HepG2 (cell line): ENCODE results near the gene MEGF10. TPM values are rescaled to one million over a fixed set of nuclear protein-coding genes. Genes with fewer than 3 reads are reported as not detected.

ENCODE experiments used
- ATAC-seq: fragments of 200-7000 bp; cut with Tn5 transposase; 3 replicates; pipeline ENCODE4 v1.9.1; 2020; ENCODE audit warnings: mild to moderate bottlenecking, moderate library complexity
- BruUV-seq: library from RNA; stranded (reverse); fragments of 400-500 nt; replicated peaks from 2 replicates; lab custom pipeline; 2021; lab: Mats Ljungman, UMichigan
- CTCF ChIA-PET: fragments of 300-600 bp; formaldehyde crosslinking; extraction: SDS; loops from one replicate; lab custom pipeline; 2021; ENCODE audit warnings: low total read pairs, inconsistent platforms, low intra/inter-chr PET ratio; lab: Yijun Ruan, JAX
- POLR2A ChIA-PET: fragments of 350-600 bp; sonication (Branson Sonifier 250); formaldehyde crosslinking; loops from one replicate; lab custom pipeline; 2020; ENCODE audit warnings: antibody characterized with exemption, inconsistent platforms; lab: Yijun Ruan, JAX
- DNase-seq: peaks from one replicate; pipeline ENCODE4 v3.0.0-alpha.2; 2015; ENCODE audit warnings: low spot score
- FAIRE-seq: peaks from 3 replicates; lab custom pipeline; 2011; peaks lifted over from hg19 to GRCh38; lab: Jason Lieb, UNC
- H2AFZ ChIP-seq: one replicate; pipeline ENCODE4 v1.6.1; 2011; ENCODE audit warnings: low read length, inconsistent platforms
- H3K27ac ChIP-seq: fragments of 300-600 bp; 3 replicates; pipeline ENCODE4 v1.8.0; 2011; ENCODE audit warnings: mixed run types, mild to moderate bottlenecking, mixed read lengths, low read length, inconsistent platforms; ENCODE audit not compliant: insufficient read depth; ENCODE audit errors: extremely low read length
- H3K27me3 ChIP-seq, 2 experiments: fragments of 200-600 bp in 1 of 2; 2 replicates in 1 of 2; 3 replicates in 1 of 2; pipeline versions ENCODE4 v1.6.0 to v1.8.0; 2011; ENCODE audit warnings: low read length in 2 of 2, mild to moderate bottlenecking in 2 of 2, moderate library complexity in 2 of 2, inconsistent platforms in 1 of 2; ENCODE audit not compliant: insufficient read depth in 2 of 2, control insufficient read depth in 1 of 2
- H3K36me3 ChIP-seq, 2 experiments: fragments of 200-600 bp in 1 of 2; replicated peaks in 1 of 2; 2 replicates in 1 of 2; 3 replicates in 1 of 2; pipeline versions ENCODE4 v1.5.1 to v1.8.0; 2011; ENCODE audit warnings: low read length in 2 of 2, inconsistent platforms in 1 of 2; ENCODE audit not compliant: insufficient read depth in 2 of 2, control insufficient read depth in 1 of 2
- H3K4me1 ChIP-seq: 2 replicates; pipeline ENCODE4 v1.5.1; 2012; ENCODE audit warnings: low read length, inconsistent platforms; ENCODE audit not compliant: insufficient read depth
- H3K4me2 ChIP-seq: 2 replicates; pipeline ENCODE4 v1.6.0; 2011; ENCODE audit warnings: low read depth, low read length, inconsistent platforms
- H3K4me3 ChIP-seq, 3 experiments: fragments of 200-600 bp in 1 of 3; sonication (generic), shearing (Covaris generic) in 1 of 3; replicated peaks in 1 of 3; 2 replicates each; pipeline ENCODE4 v1.5.1; 2011 to 2016; ENCODE audit warnings: low read length in 3 of 3, inconsistent platforms in 2 of 3, low read depth in 2 of 3, mild to moderate bottlenecking in 2 of 3, control low read depth in 1 of 3, mixed read lengths in 1 of 3; ENCODE audit not compliant: insufficient read depth in 1 of 3
- H3K79me2 ChIP-seq: one replicate; pipeline ENCODE4 v1.6.1; 2011; ENCODE audit warnings: low read length, inconsistent platforms; ENCODE audit not compliant: insufficient read depth
- H3K9ac ChIP-seq: 2 replicates; pipeline ENCODE4 v1.6.0; 2011; ENCODE audit warnings: mild to moderate bottlenecking, low read depth, low read length, inconsistent platforms; ENCODE audit not compliant: insufficient read depth
- H3K9me3 ChIP-seq: 2 replicates; pipeline ENCODE4 v1.5.1; 2012; ENCODE audit warnings: mild to moderate bottlenecking, low read length
- H4K20me1 ChIP-seq: 2 replicates; pipeline ENCODE4 v1.6.0; 2011; ENCODE audit warnings: inconsistent platforms, mild to moderate bottlenecking, low read length, moderate library complexity; ENCODE audit not compliant: insufficient read depth
- ATF7 ChIP-seq, 2 experiments: fragments of 450-650 bp in 1 of 2; sonication (generic) in 1 of 2; formaldehyde crosslinking in 1 of 2; IDR thresholded peaks; 2 replicates each; pipeline versions ENCODE4 v1.4.0 to v1.6.1; 2016 to 2020; ENCODE audit warnings: antibody characterized with exemption in 1 of 2, mild to moderate bottlenecking in 1 of 2, missing genetic modification reagents in 1 of 2
- HNF4A ChIP-seq: sonication (generic); formaldehyde crosslinking; IDR thresholded peaks from 2 replicates; pipeline ENCODE4 v1.4.0; 2020; ENCODE audit warnings: missing genetic modification reagents
- JUND ChIP-seq: sonication (generic); formaldehyde crosslinking; IDR thresholded peaks from 2 replicates; pipeline ENCODE4 v1.8.0; 2022; ENCODE audit warnings: mild to moderate bottlenecking, missing genetic modification reagents
- KDM1A ChIP-seq: IDR thresholded peaks from 2 replicates; pipeline ENCODE4 v1.6.1; 2016; ENCODE audit warnings: missing compliant biosample characterization
- NONO ChIP-seq, 2 experiments: fragments of 450-650 bp in 1 of 2; sonication (generic) in 1 of 2; formaldehyde crosslinking in 1 of 2; IDR thresholded peaks in 1 of 2; conservative IDR thresholded peaks in 1 of 2; 2 replicates each; pipeline versions ENCODE4 v1.6.1 to v1.8.0; 2017 to 2022; ENCODE audit warnings: mild to moderate bottlenecking in 1 of 2, missing genetic modification reagents in 1 of 2, moderate library complexity in 1 of 2
- PPARG ChIP-seq: conservative IDR thresholded peaks from 2 replicates; pipeline ENCODE4 v1.6.1; 2016; ENCODE audit warnings: missing biosample characterization, missing genetic modification reagents
- RFX3 ChIP-seq: IDR thresholded peaks from 2 replicates; pipeline ENCODE4 v1.6.1; 2016; ENCODE audit warnings: missing biosample characterization, missing genetic modification reagents
- SATB2 ChIP-seq: sonication (generic); formaldehyde crosslinking; IDR thresholded peaks from 2 replicates; pipeline ENCODE4 v1.5.0; 2020; ENCODE audit warnings: missing genetic modification reagents
- SP4 ChIP-seq: sonication (generic); formaldehyde crosslinking; IDR thresholded peaks from 2 replicates; pipeline ENCODE4 v1.8.1; 2023; ENCODE audit warnings: mild to moderate bottlenecking, missing genetic modification reagents
- ZFY ChIP-seq: sonication (generic); formaldehyde crosslinking; IDR thresholded peaks from 2 replicates; pipeline ENCODE4 v1.4.0; 2020; ENCODE audit warnings: missing genetic modification reagents
- ZNF138 ChIP-seq: sonication (generic); formaldehyde crosslinking; IDR thresholded peaks from 2 replicates; pipeline ENCODE4 v1.5.0; 2020; ENCODE audit warnings: mild to moderate bottlenecking, low read depth, missing genetic modification reagents
- ZNF3 ChIP-seq: IDR thresholded peaks from 2 replicates; pipeline ENCODE4 v1.7.0; 2017; ENCODE audit warnings: inconsistent platforms
- ZNF570 ChIP-seq: sonication (generic); formaldehyde crosslinking; IDR thresholded peaks from 2 replicates; pipeline ENCODE4 v1.4.0; 2020; ENCODE audit warnings: mild to moderate bottlenecking, missing genetic modification reagents, borderline replicate concordance
- ZNF713 ChIP-seq: sonication (generic); formaldehyde crosslinking; IDR thresholded peaks from 2 replicates; pipeline ENCODE4 v1.4.0; 2020; ENCODE audit warnings: mild to moderate bottlenecking, missing genetic modification reagents
- ZNF83 ChIP-seq: sonication (generic); formaldehyde crosslinking; IDR thresholded peaks from 2 replicates; pipeline ENCODE4 v1.4.0; 2020; ENCODE audit warnings: missing genetic modification reagents, mild to moderate bottlenecking, borderline replicate concordance
- WGBS: methylation state at CpG from one replicate; pipeline ENCODE4 v1.1.6; 2017; ENCODE audit warnings: low lambda C conversion rate; 5-methylcytosine and 5-hydroxymethylcytosine counted together
- in situ Hi-C: cut with HindIII; loops from 2 replicates; pipeline ENCODE4 v1.10.0; 2017; ENCODE audit warnings: low pct_unique_long_range_greater_than_20kb; ENCODE audit not compliant: extremely low pct_ligation_motif_present
- intact Hi-C: fragments of 100-400 bp; cut with micrococcal nuclease; formaldehyde crosslinking; loops from one replicate; pipeline ENCODE4 v1.10.0; 2022; ENCODE audit not compliant: unreplicated experiment
- polyA plus RNA-seq, 8 experiments: library from polyadenylated mRNA; depleted of rRNA in 3 of 8; stranded (reverse) in 7 of 8; unstranded in 1 of 8; fragments of >200 nt; fragmentation: Illumina TruSeq in 4 of 8; extraction: Trizol in 4 of 8; gene quantifications; 2 replicates each; pipeline versions ENCODE4 v1.2.1 to v1.2.3, GENCODE V29; 2011 to 2016; ENCODE audit warnings: low read depth in 4 of 8, missing spikeins in 1 of 8, mixed read lengths in 1 of 8; ENCODE audit not compliant: insufficient read depth in 1 of 8
- total RNA-seq, 5 experiments: library from RNA; depleted of rRNA; stranded (reverse); fragments of >200 nt; fragmentation: Illumina TruSeq; extraction: Trizol; gene quantifications; 2 replicates each; pipeline ENCODE4 v1.2.3, GENCODE V29; 2016; ENCODE audit warnings: low read depth in 1 of 5
- TF ChIP-seq, protein P1 (sequence below): sonication (generic); formaldehyde crosslinking; IDR thresholded peaks from 2 replicates; pipeline ENCODE4 v1.9.0; 2022; ENCODE audit warnings: low read depth, missing genetic modification reagents
- TF ChIP-seq, protein P2 (sequence below): sonication (generic); formaldehyde crosslinking; IDR thresholded peaks from 2 replicates; pipeline ENCODE4 v1.5.0; 2020; ENCODE audit warnings: missing genetic modification reagents
- TF ChIP-seq, protein P3 (sequence below): sonication (generic); formaldehyde crosslinking; IDR thresholded peaks from 2 replicates; pipeline ENCODE4 v1.5.0; 2020; ENCODE audit warnings: mild to moderate bottlenecking, missing genetic modification reagents

Gene MEGF10
- total and polyA plus RNA-seq, 2 of the 13 experiments (the other 11 are each of a cell fraction or from before 2014, with no cell fraction given): not detected

DNA sequence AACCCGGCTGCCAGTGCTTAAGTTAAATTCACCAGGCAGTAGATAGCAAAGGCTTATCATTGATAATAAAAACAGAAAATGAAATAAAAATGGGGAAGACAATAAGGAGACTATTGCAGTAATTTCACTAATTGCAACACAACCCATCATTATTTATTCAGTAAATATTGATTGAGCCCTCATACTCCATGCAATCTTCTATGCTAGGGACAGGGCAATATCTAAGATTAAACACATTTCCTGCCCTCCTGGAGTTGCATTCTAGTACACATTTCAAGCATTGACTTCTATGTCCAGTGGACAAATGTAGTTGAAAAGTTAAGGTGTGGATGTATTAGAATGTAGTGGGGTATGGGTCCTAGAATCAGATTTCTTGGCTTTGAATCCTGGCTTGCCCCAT lies 12.8 kb downstream of the MEGF10 start:
- intact Hi-C loops: no loop called here
- DNase-seq: no peak
- CTCF ChIA-PET: no interaction called here

More for the DNA sequence above, 12.8 kb downstream of the MEGF10 start:
- Histone ChIP-seq H3K36me3 (no peaks in the 10 kb centered on the region), H3K27ac (no peak overlapping the region), H3K4me3 (no peak overlapping the region), H3K4me1 (no peaks in the 10 kb centered on the region), H3K4me2 (no peak overlapping the region), H4K20me1 (no peaks in the 10 kb centered on the region), H3K9ac (no peak overlapping the region), H3K9me3 (no peaks in the 10 kb centered on the region), H2AFZ (no peak overlapping the region), H3K27me3 (no peaks in the 10 kb centered on the region; a peak in 1 of 5 replicates), H3K79me2 (no peaks in the 10 kb centered on the region)
- no TSS peak for BruUV-seq
- in situ Hi-C loops: no loop called here
- WGBS: 72% methylated on average over 1 of the region's 1 CpG
- ATAC-seq (no peak), FAIRE-seq (no peak)
- POLR2A ChIA-PET: no interaction called here
- TF ChIP-seq, protein P1, sequence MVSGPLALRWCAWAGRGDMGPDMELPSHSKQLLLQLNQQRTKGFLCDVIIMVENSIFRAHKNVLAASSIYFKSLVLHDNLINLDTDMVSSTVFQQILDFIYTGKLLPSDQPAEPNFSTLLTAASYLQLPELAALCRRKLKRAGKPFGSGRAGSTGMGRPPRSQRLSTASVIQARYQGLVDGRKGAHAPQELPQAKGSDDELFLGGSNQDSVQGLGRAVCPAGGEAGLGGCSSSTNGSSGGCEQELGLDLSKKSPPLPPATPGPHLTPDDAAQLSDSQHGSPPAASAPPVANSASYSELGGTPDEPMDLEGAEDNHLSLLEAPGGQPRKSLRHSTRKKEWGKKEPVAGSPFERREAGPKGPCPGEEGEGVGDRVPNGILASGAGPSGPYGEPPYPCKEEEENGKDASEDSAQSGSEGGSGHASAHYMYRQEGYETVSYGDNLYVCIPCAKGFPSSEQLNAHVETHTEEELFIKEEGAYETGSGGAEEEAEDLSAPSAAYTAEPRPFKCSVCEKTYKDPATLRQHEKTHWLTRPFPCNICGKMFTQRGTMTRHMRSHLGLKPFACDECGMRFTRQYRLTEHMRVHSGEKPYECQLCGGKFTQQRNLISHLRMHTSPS (CRISPR knock-in tag): no peak
- TF ChIP-seq NONO (IDR thresholded peaks at IDR 0.05): no peak
- no peak for TF ChIP-seq NONO (CRISPR knock-in tag; conservative IDR thresholded peaks at IDR 0.05)
- TF ChIP-seq HNF4A (CRISPR knock-in tag): no peak
- TF ChIP-seq ZNF83: no peak
- TF ChIP-seq ATF7 (IDR thresholded peaks at IDR 0.05): no peak
- no peak for TF ChIP-seq ATF7 (CRISPR knock-in tag; IDR thresholded peaks at IDR 0.05)
- TF ChIP-seq, protein P2, sequence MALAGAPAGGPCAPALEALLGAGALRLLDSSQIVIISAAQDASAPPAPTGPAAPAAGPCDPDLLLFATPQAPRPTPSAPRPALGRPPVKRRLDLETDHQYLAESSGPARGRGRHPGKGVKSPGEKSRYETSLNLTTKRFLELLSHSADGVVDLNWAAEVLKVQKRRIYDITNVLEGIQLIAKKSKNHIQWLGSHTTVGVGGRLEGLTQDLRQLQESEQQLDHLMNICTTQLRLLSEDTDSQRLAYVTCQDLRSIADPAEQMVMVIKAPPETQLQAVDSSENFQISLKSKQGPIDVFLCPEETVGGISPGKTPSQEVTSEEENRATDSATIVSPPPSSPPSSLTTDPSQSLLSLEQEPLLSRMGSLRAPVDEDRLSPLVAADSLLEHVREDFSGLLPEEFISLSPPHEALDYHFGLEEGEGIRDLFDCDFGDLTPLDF (CRISPR knock-in tag): no peak
- no peak for TF ChIP-seq ZNF3
- TF ChIP-seq PPARG (CRISPR knock-in tag): no peak
- TF ChIP-seq KDM1A (CRISPR knock-in tag): no peak
- no peak for TF ChIP-seq SP4
- TF ChIP-seq SATB2 (CRISPR knock-in tag): no peak
- no peak for TF ChIP-seq JUND (CRISPR knock-in tag)
- no peak for TF ChIP-seq ZNF570 (CRISPR knock-in tag)
- no peak for TF ChIP-seq ZFY
- TF ChIP-seq ZNF138 (CRISPR knock-in tag): no peak
- TF ChIP-seq RFX3 (CRISPR knock-in tag): no peak
- TF ChIP-seq, protein P3, sequence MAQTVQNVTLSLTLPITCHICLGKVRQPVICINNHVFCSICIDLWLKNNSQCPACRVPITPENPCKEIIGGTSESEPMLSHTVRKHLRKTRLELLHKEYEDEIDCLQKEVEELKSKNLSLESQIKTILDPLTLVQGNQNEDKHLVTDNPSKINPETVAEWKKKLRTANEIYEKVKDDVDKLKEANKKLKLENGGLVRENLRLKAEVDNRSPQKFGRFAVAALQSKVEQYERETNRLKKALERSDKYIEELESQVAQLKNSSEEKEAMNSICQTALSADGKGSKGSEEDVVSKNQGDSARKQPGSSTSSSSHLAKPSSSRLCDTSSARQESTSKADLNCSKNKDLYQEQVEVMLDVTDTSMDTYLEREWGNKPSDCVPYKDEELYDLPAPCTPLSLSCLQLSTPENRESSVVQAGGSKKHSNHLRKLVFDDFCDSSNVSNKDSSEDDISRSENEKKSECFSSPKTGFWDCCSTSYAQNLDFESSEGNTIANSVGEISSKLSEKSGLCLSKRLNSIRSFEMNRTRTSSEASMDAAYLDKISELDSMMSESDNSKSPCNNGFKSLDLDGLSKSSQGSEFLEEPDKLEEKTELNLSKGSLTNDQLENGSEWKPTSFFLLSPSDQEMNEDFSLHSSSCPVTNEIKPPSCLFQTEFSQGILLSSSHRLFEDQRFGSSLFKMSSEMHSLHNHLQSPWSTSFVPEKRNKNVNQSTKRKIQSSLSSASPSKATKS (CRISPR knock-in tag): no peak
- TF ChIP-seq ZNF713 (CRISPR knock-in tag): no peak
